HepG2 (cell line): ENCODE measurements around the gene GBP1. TPM values are rescaled to one million over a fixed set of nuclear protein-coding genes. Genes with fewer than 3 reads are reported as not detected.

Experiments used
- KDM5A ChIP-seq: fragments of 200-600 bp; sonication (generic); IDR thresholded peaks from 2 replicates; pipeline ENCODE4 v1.7.0; 2018; ENCODE audit warnings: antibody characterized with exemption, mild to moderate bottlenecking, low read length, borderline replicate concordance
- NFYB ChIP-seq: sonication (generic); formaldehyde crosslinking; IDR thresholded peaks from 2 replicates; pipeline ENCODE4 v1.4.0; 2020; ENCODE audit warnings: missing genetic modification reagents
- PAXIP1 ChIP-seq: sonication (generic); formaldehyde crosslinking; conservative IDR thresholded peaks from 2 replicates; pipeline ENCODE4 v1.4.0; 2020; ENCODE audit warnings: mild to moderate bottlenecking, missing genetic modification reagents, moderate library complexity
- PBX3 ChIP-seq: sonication (generic); formaldehyde crosslinking; IDR thresholded peaks from 2 replicates; pipeline ENCODE4 v1.8.1; 2023; ENCODE audit warnings: missing genetic modification reagents, inconsistent platforms, borderline replicate concordance
- PHF20 ChIP-seq: sonication (generic); formaldehyde crosslinking; IDR thresholded peaks from 2 replicates; pipeline ENCODE4 v1.5.0; 2020; ENCODE audit warnings: mild to moderate bottlenecking, missing genetic modification reagents
- SP2 ChIP-seq: sonication (generic); formaldehyde crosslinking; IDR thresholded peaks from 2 replicates; pipeline ENCODE4 v1.5.1; 2020; ENCODE audit warnings: mild to moderate bottlenecking, missing genetic modification reagents
- THAP7 ChIP-seq: sonication (generic); formaldehyde crosslinking; IDR thresholded peaks from 2 replicates; pipeline ENCODE4 v1.8.1; 2023; ENCODE audit warnings: mild to moderate bottlenecking, missing genetic modification reagents
- ZNF124 ChIP-seq: sonication (generic); formaldehyde crosslinking; IDR thresholded peaks from 2 replicates; pipeline ENCODE4 v1.4.0; 2020; ENCODE audit warnings: missing genetic modification reagents
- ZNF160 ChIP-seq: sonication (generic); formaldehyde crosslinking; IDR thresholded peaks from 2 replicates; pipeline ENCODE4 v1.8.0; 2022; ENCODE audit warnings: mild to moderate bottlenecking, inconsistent platforms, missing genetic modification reagents
- ZNF577 ChIP-seq: sonication (generic); formaldehyde crosslinking; IDR thresholded peaks from 2 replicates; pipeline ENCODE4 v1.4.0; 2020; ENCODE audit warnings: mild to moderate bottlenecking, low read depth, missing genetic modification reagents, borderline replicate concordance
- ZNF703 ChIP-seq: sonication (generic); formaldehyde crosslinking; IDR thresholded peaks from 2 replicates; pipeline ENCODE4 v1.5.1; 2020; ENCODE audit warnings: missing genetic modification reagents, mild to moderate bottlenecking, moderate library complexity, borderline replicate concordance
- ZNF737 ChIP-seq: sonication (generic); formaldehyde crosslinking; IDR thresholded peaks from 2 replicates; pipeline ENCODE4 v1.5.0; 2020; ENCODE audit warnings: missing genetic modification reagents, mild to moderate bottlenecking, borderline replicate concordance
- ZNF782 ChIP-seq: sonication (generic); formaldehyde crosslinking; IDR thresholded peaks from 2 replicates; pipeline ENCODE4 v1.4.0; 2020; ENCODE audit warnings: missing genetic modification reagents, mild to moderate bottlenecking, borderline replicate concordance
- ZNF83 ChIP-seq: sonication (generic); formaldehyde crosslinking; IDR thresholded peaks from 2 replicates; pipeline ENCODE4 v1.4.0; 2020; ENCODE audit warnings: missing genetic modification reagents, mild to moderate bottlenecking, borderline replicate concordance
- ZSCAN20 ChIP-seq: sonication (generic); formaldehyde crosslinking; IDR thresholded peaks from 2 replicates; pipeline ENCODE4 v1.4.0; 2020; ENCODE audit warnings: missing genetic modification reagents, mild to moderate bottlenecking, borderline replicate concordance
- ZUFSP ChIP-seq: sonication (generic); formaldehyde crosslinking; IDR thresholded peaks from 2 replicates; pipeline ENCODE4 v1.9.0; 2021; ENCODE audit warnings: missing genetic modification reagents, mild to moderate bottlenecking, borderline replicate concordance
- polyA plus RNA-seq, 8 experiments: library from polyadenylated mRNA; depleted of rRNA in 3 of 8; stranded (reverse) in 7 of 8; unstranded in 1 of 8; fragments of >200 nt; fragmentation: Illumina TruSeq in 4 of 8; extraction: Trizol in 4 of 8; gene quantifications; 2 replicates each; pipeline versions ENCODE4 v1.2.1 to v1.2.3, GENCODE V29; 2011 to 2016; ENCODE audit warnings: low read depth in 4 of 8, missing spikeins in 1 of 8, mixed read lengths in 1 of 8; ENCODE audit not compliant: insufficient read depth in 1 of 8
- total RNA-seq, 5 experiments: library from RNA; depleted of rRNA; stranded (reverse); fragments of >200 nt; fragmentation: Illumina TruSeq; extraction: Trizol; gene quantifications; 2 replicates each; pipeline ENCODE4 v1.2.3, GENCODE V29; 2016; ENCODE audit warnings: low read depth in 1 of 5
- TF ChIP-seq, protein P1 (sequence below): sonication (generic); formaldehyde crosslinking; IDR thresholded peaks from 2 replicates; pipeline ENCODE4 v1.8.0; 2023; ENCODE audit warnings: mild to moderate bottlenecking, missing genetic modification reagents
- TF ChIP-seq, protein P2 (sequence below): sonication (generic); formaldehyde crosslinking; IDR thresholded peaks from 2 replicates; pipeline ENCODE4 v1.8.0; 2022; ENCODE audit warnings: mild to moderate bottlenecking, missing genetic modification reagents, borderline replicate concordance

GBP1 gene
- total and polyA plus RNA-seq, 2 of the 13 experiments (the other 11 are each of a cell fraction or from before 2014, with no cell fraction given) = 0.62 to 2.3 TPM

DNA sequence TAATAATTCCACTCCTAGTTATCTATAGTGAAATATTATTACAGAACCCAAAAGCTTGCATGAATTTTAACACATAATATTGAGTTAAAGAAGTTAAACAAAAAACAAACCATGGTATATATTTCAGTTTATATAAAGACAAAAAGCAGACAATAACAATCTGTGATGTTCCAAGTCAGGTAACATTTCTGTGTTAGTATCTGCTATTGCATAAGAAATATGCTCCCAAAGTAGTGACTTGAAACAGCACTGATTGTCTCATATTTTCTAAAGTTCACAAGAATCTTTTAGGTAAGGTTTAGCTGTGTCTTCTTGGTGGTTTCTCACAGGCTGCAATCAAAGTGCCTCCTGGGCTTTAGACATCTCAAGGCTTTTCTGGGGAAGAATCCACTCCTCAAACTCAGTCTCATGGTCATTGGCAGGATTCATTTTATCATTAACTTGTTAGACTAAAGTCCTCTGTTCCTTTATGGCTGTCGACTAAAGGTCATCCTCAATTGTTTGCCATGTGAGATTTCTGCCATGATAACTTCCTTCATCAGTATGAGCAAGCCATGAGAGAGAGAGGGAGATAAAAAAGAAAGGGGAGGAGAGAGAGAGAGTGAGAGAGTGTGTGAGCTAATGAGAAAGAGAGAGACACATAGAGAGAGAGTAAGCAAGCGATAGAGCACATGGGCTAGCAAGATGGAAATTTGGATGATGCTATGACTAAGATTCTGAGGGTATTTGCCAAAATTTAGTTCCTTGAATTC is 19.9 kb downstream of the GBP1 start (continued):
- no peak for TF ChIP-seq KDM5A
- TF ChIP-seq ZNF703 (CRISPR knock-in tag) = no peak
- TF ChIP-seq ZNF737 (CRISPR knock-in tag) = no peak
- no peak for TF ChIP-seq ZNF577 (CRISPR knock-in tag)
- TF ChIP-seq ZNF124 = 0 out of 2 replicates have a peak, but pooled peaks have one; percentile 71
- no peak for TF ChIP-seq PHF20 (CRISPR knock-in tag)
- TF ChIP-seq ZSCAN20 (CRISPR knock-in tag) = 0 out of 2 replicates have a peak, but pooled peaks have one; percentile 40
- no peak for TF ChIP-seq PBX3 (CRISPR knock-in tag)
- no peak for TF ChIP-seq ZNF160 (CRISPR knock-in tag)
- TF ChIP-seq PAXIP1 = peak; percentile 95
- TF ChIP-seq ZNF83 (CRISPR knock-in tag) = no peak
- TF ChIP-seq, protein P1, sequence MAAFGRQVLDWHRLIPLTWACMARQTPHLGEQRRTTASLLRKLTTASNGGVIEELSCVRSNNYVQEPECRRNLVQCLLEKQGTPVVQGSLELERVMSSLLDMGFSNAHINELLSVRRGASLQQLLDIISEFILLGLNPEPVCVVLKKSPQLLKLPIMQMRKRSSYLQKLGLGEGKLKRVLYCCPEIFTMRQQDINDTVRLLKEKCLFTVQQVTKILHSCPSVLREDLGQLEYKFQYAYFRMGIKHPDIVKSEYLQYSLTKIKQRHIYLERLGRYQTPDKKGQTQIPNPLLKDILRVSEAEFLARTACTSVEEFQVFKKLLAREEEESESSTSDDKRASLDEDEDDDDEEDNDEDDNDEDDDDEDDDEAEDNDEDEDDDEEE (CRISPR knock-in tag) = no peak
- TF ChIP-seq, protein P2, sequence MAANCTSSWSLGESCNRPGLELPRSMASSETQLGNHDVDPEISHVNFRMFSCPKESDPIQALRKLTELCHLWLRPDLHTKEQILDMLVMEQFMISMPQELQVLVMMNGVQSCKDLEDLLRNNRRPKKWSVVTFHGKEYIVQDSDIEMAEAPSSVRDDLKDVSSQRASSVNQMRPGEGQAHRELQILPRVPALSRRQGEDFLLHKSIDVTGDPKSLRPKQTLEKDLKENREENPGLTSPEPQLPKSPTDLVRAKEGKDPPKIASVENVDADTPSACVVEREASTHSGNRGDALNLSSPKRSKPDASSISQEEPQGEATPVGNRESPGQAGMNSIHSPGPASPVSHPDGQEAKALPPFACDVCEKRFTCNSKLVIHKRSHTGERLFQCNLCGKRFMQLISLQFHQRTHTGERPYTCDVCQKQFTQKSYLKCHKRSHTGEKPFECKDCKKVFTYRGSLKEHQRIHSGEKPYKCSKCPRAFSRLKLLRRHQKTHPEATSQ (CRISPR knock-in tag) = no peak
- no peak for TF ChIP-seq ZNF782 (CRISPR knock-in tag)
- TF ChIP-seq THAP7 (CRISPR knock-in tag) = no peak
- no peak for TF ChIP-seq ZUFSP (CRISPR knock-in tag)
- TF ChIP-seq SP2 (CRISPR knock-in tag) = no peak
- TF ChIP-seq NFYB (CRISPR knock-in tag) = no peak
